ENCODE results near the gene SEMA4G. TPM values are rescaled to one million over a fixed set of nuclear protein-coding genes. Genes with fewer than 3 reads are reported as not detected.
A peak's percentile ranks its signal among the peaks of the same experiment; 100 is the strongest.

The SEMA4G gene
- total RNA-seq, 6 donors from 2014 or later = 5.4 to 20.4 (median 8.5) TPM

DNA sequence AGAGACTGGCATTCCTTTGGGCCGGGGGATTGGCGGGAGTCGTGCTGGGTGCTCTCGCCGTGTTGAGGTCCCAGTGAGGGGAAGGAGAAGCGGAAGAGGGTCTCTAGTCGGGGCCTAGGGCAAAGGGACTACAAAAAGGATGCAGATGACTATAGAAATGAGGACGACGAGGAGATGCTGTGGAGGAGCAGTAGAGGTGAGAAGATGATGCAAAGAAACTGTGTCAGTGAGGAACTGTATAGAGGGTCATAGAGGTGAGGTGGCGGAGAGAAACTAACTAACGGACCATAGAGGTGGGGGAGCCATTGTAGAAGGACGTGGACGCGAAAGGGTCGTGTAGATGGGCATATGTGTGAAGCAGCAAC lies 18.4 kb downstream of the SEMA4G start:
- 1% methylated on average over 15 of the region's 15 CpGs for WGBS, 2 donors
- Histone ChIP-seq H3K4me1 (peaks cover 19 to 32% (median 22%) of the 10 kb centered on the region in 4 donors), H3K27me3 (no peaks in the 10 kb centered on the region), H3K36me3 (peaks cover 2 to 38% (median 28%) of the 10 kb centered on the region in 4 donors), H3K4me3 (peak overlapping the region; percentile 95 to 99 (median 96)), H3K9me3 (no peaks in the 10 kb centered on the region), H3K27ac (peak overlapping the region; percentile 54 to 87 (median 80))
- ATAC-seq (ENCODE audit: low FRiP score in 2 of 2) (no peak), DNase-seq (no peak)
- TF ChIP-seq EP300 (IDR thresholded peaks at IDR 0.05) = no peak
- TF ChIP-seq POLR2AphosphoS5 (IDR thresholded peaks at IDR 0.05) = no peak
- no peak for TF ChIP-seq POLR2A (IDR thresholded peaks at IDR 0.05)
- TF ChIP-seq, protein P1, sequence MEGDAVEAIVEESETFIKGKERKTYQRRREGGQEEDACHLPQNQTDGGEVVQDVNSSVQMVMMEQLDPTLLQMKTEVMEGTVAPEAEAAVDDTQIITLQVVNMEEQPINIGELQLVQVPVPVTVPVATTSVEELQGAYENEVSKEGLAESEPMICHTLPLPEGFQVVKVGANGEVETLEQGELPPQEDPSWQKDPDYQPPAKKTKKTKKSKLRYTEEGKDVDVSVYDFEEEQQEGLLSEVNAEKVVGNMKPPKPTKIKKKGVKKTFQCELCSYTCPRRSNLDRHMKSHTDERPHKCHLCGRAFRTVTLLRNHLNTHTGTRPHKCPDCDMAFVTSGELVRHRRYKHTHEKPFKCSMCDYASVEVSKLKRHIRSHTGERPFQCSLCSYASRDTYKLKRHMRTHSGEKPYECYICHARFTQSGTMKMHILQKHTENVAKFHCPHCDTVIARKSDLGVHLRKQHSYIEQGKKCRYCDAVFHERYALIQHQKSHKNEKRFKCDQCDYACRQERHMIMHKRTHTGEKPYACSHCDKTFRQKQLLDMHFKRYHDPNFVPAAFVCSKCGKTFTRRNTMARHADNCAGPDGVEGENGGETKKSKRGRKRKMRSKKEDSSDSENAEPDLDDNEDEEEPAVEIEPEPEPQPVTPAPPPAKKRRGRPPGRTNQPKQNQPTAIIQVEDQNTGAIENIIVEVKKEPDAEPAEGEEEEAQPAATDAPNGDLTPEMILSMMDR (IDR thresholded peaks at IDR 0.05) = no peak

DNA sequence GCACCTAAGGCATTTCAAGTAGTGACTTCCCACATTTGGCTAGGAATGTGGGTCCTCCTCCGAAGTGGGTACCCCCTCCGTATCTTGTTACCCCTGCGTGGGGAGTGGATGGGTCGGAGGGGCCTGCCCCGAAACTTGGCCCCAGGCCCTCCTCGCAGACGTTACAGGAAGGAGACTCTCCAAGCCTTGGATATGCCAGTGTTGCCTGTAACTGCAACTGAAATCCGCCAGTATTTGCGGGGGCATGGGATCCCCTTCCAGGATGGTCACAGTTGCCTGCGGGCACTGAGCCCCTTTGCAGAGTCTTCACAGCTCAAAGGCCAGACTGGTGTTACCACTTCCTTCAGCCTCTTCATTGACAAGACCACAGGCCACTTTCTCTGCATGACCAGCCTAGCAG lies 18.9 kb downstream of the SEMA4G start:
- DNase-seq (no peak), ATAC-seq (ENCODE audit: low FRiP score in 2 of 2) (no peak)
- Histone ChIP-seq H3K27ac (no peak overlapping the region), H3K36me3 (peaks cover 2 to 38% (median 28%) of the 10 kb centered on the region in 4 donors), H3K4me1 (peaks cover 19 to 32% (median 22%) of the 10 kb centered on the region in 4 donors), H3K27me3 (no peaks in the 10 kb centered on the region), H3K9me3 (no peaks in the 10 kb centered on the region), H3K4me3 (peak overlapping the region in 3 of 4 donors; percentile 96 to 99 (median 96))
- WGBS, 2 donors = 77 to 78% methylated on average over 5 to 10 of the region's 10 CpGs
- TF ChIP-seq POLR2A (IDR thresholded peaks at IDR 0.05) (no peak), POLR2AphosphoS5 (IDR thresholded peaks at IDR 0.05) (no peak), EP300 (IDR thresholded peaks at IDR 0.05) (no peak)
- TF ChIP-seq, protein P1 (IDR thresholded peaks at IDR 0.05) = no peak

DNA sequence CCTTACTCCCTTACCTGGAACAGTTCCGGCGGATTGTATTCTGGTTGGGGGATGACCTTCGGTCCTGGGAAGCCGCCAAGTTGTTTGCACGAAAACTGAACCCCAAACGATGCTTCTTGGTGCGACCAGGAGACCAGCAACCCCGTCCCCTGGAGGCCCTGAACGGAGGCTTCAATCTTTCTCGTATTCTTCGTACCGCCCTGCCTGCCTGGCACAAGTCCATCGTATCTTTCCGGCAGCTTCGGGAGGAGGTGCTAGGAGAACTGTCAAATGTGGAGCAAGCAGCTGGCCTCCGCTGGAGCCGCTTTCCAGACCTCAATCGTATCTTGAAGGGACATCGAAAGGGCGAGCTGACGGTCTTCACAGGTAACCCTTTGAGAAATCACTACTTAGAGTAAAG lies 19.8 kb downstream of the SEMA4G start:
- no peak for ATAC-seq (ENCODE audit: low FRiP score in 2 of 2)
- no peak for DNase-seq
- no peak overlapping the region for H3K27ac ChIP-seq
- H3K4me1 ChIP-seq = peaks cover 19 to 32% (median 22%) of the 10 kb centered on the region in 4 donors
- H3K36me3 ChIP-seq = peaks cover 2 to 39% (median 24%) of the 10 kb centered on the region in 4 donors
- TF ChIP-seq, protein P1 (IDR thresholded peaks at IDR 0.05) = no peak
- TF ChIP-seq POLR2A (IDR thresholded peaks at IDR 0.05) (no peak), EP300 (IDR thresholded peaks at IDR 0.05) (no peak), POLR2AphosphoS5 (IDR thresholded peaks at IDR 0.05) (no peak)
- H3K27me3 ChIP-seq = no peaks in the 10 kb centered on the region
- H3K9me3 ChIP-seq = no peaks in the 10 kb centered on the region
- WGBS, 2 donors = 77 to 95% methylated on average over 18 to 21 of the region's 21 CpGs
- no peak overlapping the region for H3K4me3 ChIP-seq

DNA sequence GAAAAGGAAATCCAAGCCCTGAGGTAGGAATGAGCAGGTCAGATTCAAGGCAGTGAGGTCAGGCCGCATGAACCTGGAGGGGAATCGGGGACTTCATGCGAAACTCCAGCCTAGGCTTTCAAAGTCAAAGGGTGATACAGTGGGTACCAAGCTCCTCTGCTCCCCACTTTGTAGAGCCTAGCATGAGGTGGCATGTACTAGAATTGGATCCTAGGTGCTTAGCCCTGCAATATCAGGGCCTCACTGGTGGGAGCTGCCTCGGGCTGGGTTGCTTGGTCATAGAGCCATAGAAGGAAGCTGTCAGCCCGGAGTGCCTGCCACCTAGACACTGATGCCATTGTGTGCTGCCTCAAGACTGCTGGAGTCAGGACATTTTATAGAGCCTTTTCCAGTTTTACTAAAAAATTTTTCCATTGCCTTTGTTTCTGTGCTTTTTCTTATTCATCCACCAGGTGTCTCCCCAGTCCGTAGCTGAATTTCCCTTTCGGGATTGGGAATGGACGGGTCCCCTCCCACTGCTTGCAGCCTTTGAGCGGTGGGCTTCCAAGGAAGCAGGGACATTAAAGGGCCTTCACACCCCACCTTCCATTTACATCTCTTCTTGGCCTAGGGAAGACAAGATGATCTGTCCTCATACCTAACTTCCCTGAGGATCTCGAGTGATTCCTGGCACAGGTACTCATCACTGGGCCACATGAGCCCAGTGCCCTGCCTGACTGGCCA lies 24.8 kb downstream of the SEMA4G start:
- DNase-seq (no peak), ATAC-seq (ENCODE audit: low FRiP score in 2 of 2) (no peak)
- H3K4me3 ChIP-seq = no peak overlapping the region
- H3K36me3 ChIP-seq = peaks cover 2 to 40% (median 20%) of the 10 kb centered on the region in 4 donors
- peaks cover 15 to 27% (median 20%) of the 10 kb centered on the region in 4 donors for H3K4me1 ChIP-seq
- H3K27ac ChIP-seq = no peak overlapping the region
- no peaks in the 10 kb centered on the region for H3K27me3 ChIP-seq
- TF ChIP-seq POLR2AphosphoS5 (IDR thresholded peaks at IDR 0.05) = no peak
- TF ChIP-seq, protein P1 (IDR thresholded peaks at IDR 0.05) = peak; percentile 34 to 66 (median 52)
- H3K9me3 ChIP-seq = no peaks in the 10 kb centered on the region
- 56 to 59% methylated on average over 10 of the region's 10 CpGs for WGBS, 2 donors

DNA sequence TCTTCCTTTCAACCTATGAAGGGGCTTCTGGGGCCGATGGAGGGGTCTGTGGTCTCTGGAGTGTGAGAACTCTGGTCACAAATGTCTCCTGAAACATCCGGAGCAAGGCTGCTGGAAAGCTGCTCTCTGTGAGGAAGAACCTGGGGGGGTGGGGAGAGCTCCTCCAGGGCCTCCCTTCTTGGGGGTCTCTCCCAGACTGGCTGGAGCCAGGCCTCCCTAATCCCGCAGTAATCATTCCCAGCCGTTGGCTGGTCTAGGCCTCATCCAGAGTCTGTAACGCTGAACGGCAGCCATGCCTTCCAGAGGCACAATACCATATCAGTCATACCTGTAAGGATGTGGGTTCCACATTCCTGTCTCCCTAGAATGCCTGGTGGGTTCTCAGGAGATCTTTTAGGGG lies 25.9 kb downstream of the SEMA4G start:
- H3K27ac ChIP-seq = no peak overlapping the region
- no peak overlapping the region for H3K4me3 ChIP-seq
- H3K27me3 ChIP-seq = no peaks in the 10 kb centered on the region
- H3K4me1 ChIP-seq = peaks cover 16 to 27% (median 22%) of the 10 kb centered on the region in 4 donors
- 81 to 92% methylated on average over 1 to 6 of the region's 6 CpGs for WGBS, 2 donors
- peaks cover 2 to 33% (median 17%) of the 10 kb centered on the region in 4 donors for H3K36me3 ChIP-seq
- DNase-seq (no peak), ATAC-seq (ENCODE audit: low FRiP score in 2 of 2) (no peak)
- no peak for TF ChIP-seq POLR2AphosphoS5 (IDR thresholded peaks at IDR 0.05)
- TF ChIP-seq, protein P1 (IDR thresholded peaks at IDR 0.05) = no peak
- TF ChIP-seq EP300 (IDR thresholded peaks at IDR 0.05) = no peak
- TF ChIP-seq POLR2A (IDR thresholded peaks at IDR 0.05) = no peak
- H3K9me3 ChIP-seq = no peaks in the 10 kb centered on the region
